Omental fat pad (tissue), 4 donors: ENCODE data around the gene NUPR2. TPM values are rescaled to one million over a fixed set of nuclear protein-coding genes. Genes with fewer than 3 reads are reported as not detected.
"Not testable (repeated sequence)": the region's sequence is repeated elsewhere in the genome, so short reads cannot be mapped to it uniquely, and the experiment has no call there.

Source experiments
- ATAC-seq: fragments of 150-250 bp; one replicate; pipeline ENCODE4 v1.9.1; 2016; ENCODE audit warnings: mild to moderate bottlenecking, moderate library complexity; ENCODE audit not compliant: low FRiP score
- DNase-seq: peaks from one replicate; pipeline ENCODE4 v3.0.0-alpha.2; 2019; ENCODE audit warnings: low spot score
- total RNA-seq, 4 donors: library from RNA; depleted of rRNA; stranded (reverse); fragments of >200 nt; gene quantifications; one replicate each; pipeline ENCODE4 v1.1.0, GENCODE V29; 2016
- TF ChIP-seq, protein P1 (sequence below), 3 donors: fragments of 450-650 bp; IDR thresholded peaks; one replicate each; pipeline ENCODE4 v1.5.1; 2016 to 2017; ENCODE audit warnings: antibody characterized with exemption in 3 of 3, mild to moderate bottlenecking in 3 of 3, moderate library complexity in 2 of 3

The NUPR2 gene
- total RNA-seq, 4 donors from 2014 or later, result not detected

DNA sequence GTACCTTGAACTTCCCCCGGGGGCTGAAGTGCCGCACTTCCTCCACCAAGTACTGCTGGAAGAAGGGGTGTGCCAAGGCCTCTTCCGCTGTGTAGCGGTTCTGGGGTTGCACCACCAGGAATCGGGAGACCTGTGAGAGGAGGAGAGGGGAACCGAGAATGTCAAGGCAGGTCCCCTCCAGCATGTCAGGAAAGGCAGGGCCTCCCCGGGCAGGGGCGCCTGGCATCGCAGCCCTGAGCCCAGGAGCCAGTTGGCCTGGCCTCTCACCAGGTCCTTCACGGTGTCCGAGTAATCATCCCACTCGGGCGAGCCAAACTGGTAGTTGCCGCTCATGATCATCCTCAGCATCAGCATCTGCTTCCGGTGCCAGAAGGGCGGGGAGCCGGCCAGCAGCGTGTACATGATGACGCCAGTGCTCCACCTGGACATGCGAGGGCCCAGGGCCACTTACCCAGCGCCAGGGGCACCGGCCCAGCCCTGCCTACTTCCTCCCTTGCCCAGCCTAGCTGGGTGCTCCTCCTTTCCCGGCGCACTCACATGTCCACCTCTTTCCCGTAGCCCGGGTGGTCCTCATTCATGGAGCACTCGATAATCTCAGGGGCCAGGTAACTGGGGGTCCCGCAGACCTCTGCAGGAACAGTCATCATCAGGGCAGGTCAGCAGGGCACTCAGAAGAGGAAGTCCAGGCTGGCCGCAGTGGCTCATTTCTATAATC lies 34.4 kb downstream of the NUPR2 start:
- no peak for ATAC-seq

DNA sequence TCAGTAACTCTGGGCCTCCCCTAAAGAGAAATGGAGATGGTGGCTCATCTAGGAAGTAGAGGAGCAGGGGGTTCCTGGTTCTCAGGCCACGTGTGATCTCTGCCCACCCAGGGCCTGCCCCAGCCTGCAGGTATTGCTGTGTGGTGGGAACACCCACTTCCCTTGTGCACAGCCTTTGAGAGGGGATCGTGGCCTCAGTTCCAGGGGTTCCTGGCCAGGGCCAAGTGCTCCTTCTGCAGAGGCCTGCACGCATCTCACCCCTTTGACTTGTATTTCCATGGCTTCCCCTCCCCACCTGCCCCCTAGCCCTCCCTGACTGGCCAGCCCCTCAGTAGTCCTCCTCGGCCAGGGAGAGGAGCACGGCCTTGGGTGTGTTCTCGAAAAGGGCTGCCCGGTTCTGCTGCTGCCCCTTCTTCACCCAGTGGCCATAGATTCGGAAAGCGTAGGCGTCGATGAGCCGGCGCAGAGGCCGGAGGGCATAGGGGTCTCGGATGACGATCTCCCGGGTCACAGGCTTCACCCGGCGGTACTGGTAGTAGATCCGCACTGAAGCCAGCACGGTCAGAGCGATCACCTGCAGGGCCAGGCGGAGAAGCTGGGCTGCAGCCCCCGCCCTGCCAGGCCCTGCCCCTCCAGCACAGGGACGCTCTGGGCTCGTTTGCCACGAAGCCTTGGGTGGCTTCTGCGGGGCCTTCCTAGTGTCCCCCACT lies 35.3 kb downstream of the NUPR2 start:
- DNase-seq, ATAC-seq: not testable (repeated sequence)

More for the DNA sequence above, 34.4 kb downstream of the NUPR2 start:
- no peak for DNase-seq
- TF ChIP-seq, protein P1, sequence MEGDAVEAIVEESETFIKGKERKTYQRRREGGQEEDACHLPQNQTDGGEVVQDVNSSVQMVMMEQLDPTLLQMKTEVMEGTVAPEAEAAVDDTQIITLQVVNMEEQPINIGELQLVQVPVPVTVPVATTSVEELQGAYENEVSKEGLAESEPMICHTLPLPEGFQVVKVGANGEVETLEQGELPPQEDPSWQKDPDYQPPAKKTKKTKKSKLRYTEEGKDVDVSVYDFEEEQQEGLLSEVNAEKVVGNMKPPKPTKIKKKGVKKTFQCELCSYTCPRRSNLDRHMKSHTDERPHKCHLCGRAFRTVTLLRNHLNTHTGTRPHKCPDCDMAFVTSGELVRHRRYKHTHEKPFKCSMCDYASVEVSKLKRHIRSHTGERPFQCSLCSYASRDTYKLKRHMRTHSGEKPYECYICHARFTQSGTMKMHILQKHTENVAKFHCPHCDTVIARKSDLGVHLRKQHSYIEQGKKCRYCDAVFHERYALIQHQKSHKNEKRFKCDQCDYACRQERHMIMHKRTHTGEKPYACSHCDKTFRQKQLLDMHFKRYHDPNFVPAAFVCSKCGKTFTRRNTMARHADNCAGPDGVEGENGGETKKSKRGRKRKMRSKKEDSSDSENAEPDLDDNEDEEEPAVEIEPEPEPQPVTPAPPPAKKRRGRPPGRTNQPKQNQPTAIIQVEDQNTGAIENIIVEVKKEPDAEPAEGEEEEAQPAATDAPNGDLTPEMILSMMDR (IDR thresholded peaks at IDR 0.05), result no peak

DNA sequence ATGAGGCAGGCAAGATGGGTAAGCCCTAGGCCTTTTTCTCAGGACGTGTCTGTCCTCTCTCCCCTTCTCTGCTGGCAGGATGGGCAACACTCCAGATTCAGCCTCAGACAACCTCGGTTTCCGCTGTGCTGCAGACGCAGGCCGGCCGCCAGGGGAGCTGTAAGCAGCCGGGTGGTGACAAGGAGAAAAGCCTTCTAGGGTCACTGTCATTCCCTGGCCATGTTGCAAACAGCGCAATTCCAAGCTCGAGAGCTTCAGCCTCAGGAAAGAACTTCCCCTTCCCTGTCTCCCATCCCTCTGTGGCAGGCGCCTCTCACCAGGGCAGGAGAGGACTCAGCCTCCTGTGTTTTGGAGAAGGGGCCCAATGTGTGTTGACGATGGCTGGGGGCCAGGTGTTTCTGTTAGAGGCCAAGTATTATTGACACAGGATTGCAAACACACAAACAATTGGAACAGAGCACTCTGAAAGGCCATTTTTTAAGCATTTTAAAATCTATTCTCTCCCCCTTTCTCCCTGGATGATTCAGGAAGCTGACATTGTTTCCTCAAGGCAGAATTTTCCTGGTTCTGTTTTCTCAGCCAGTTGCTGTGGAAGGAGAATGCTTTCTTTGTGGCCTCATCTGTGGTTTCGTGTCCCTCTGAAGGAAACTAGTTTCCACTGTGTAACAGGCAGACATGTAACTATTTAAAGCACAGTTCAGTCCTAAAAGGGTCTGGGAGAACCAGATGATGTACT lies 36.6 kb downstream of the NUPR2 start:
- DNase-seq (no peak), ATAC-seq (no peak)
- TF ChIP-seq, protein P1 (IDR thresholded peaks at IDR 0.05), result no peak

DNA sequence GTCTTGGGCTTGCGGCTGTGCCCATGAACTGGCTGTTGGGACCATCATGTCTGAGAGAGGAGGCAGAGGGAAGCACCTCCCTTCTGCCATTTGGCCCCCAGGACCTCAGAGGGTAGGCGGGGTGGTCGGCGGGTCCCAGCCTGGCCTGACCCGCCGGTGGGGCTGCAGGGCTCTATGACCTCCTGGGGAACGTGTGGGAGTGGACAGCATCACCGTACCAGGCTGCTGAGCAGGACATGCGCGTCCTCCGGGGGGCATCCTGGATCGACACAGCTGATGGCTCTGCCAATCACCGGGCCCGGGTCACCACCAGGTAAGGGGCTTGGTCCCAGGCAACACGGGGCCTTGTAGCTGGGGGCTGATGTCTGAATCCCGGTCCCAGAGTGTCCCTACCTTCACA lies 38.0 kb downstream of the NUPR2 start:
- DNase-seq (no peak), ATAC-seq (no peak)
- TF ChIP-seq, protein P1 (IDR thresholded peaks at IDR 0.05), result no peak

DNA sequence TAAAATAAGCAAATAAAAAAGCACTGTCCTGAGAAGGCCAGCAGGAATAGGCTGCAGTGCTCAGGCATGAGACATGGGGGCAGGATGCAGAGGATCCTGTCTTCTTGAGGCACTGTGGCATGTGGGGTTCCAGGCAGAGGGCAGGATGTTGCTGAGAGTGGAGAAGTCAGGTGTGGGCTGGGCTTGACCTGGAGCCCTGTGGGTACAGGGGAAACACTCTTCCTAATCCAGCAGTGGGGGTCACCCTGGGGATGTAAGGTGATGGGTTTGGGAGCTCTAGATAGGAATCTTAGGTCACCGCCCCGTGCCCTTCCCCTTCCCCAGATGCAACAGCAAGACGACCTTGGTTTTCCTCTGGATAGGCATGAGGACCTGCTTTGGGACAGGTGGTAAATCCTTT lies 38.5 kb downstream of the NUPR2 start:
- no peak for ATAC-seq
- TF ChIP-seq, protein P1 (IDR thresholded peaks at IDR 0.05), result no peak
- DNase-seq, result no peak

DNA sequence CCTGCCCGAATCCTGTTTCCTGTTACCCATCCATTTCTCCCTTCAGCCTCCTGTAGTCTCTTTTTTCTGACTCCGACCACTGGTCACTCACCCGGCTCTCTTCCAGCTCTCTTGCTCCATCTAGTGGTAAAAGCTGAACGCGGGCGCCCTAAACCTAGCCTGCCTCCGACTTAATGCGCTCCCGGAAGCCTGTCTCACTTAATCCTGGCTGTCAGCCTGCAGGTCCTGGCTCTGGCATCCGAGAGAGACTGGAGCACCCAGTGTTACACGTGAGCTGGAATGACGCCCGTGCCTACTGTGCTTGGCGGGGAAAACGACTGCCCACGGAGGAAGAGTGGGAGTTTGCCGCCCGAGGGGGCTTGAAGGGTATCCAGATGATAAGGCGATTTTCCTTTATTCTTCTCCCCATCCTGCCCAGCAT lies 41.8 kb downstream of the NUPR2 start:
- ATAC-seq (peak; percentile 89), DNase-seq (peak; percentile 73)
- TF ChIP-seq, protein P1 (IDR thresholded peaks at IDR 0.05), result peak in 1 of 3 donors; percentile 55

DNA sequence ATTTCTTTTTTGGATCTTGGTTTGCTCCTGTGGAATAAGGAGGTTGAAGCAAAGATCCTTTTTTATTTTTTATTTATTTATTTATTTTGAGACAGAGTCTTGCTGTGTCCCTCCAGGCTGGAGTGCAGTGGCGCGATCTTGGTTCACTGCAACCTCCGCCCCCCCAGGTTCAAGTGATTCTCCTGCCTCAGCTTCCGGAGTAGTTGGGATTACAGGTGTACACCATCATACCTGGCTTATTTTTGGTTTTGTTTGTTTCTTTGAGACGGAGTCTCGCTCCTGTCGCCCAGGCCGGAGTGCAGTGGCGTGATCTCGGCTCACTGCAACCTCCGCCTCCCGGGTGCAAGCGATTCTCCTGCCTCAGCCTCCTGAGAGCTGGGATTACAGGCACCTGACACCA lies 49.8 kb downstream of the NUPR2 start:
- DNase-seq, ATAC-seq: not testable (repeated sequence)

Other genes starting within 250 kb of the NUPR2 start
- 1 to 10 TPM; 2.0 to 4.6 (median 3.1) TPM for gene ZNF713, start 229.0 kb downstream of the NUPR2 start, total RNA-seq
- gene MRPS17, start 164.5 kb downstream of the NUPR2 start, total RNA-seq, result 10 to 100 TPM in 2 of 4 donors, 1 to 10 TPM in 2; 8.7 to 10.9 (median 10.1) TPM
- 10 to 100 TPM; 43.6 to 73.3 (median 67.2) TPM for gene NIPSNAP2, start 151.8 kb downstream of the NUPR2 start, total RNA-seq
- gene PSPH, start 65.0 kb downstream of the NUPR2 start, total RNA-seq, result 10 to 100 TPM in 3 of 4 donors, 1 to 10 TPM in 1; 6.8 to 12.5 (median 11.2) TPM
- 100 to 1,000 TPM in 2 of 4 donors, 10 to 100 TPM in 2; 68.9 to 150 (median 106) TPM for gene CCT6A, start 64.7 kb downstream of the NUPR2 start, total RNA-seq
- 100 to 1,000 TPM in 3 of 4 donors, 10 to 100 TPM in 1; 87.8 to 136 (median 123) TPM for gene SUMF2, start 52.1 kb downstream of the NUPR2 start, total RNA-seq
- gene PHKG1, start 23.5 kb downstream of the NUPR2 start, total RNA-seq, result 1 to 10 TPM in 1 of 4 donors, under 1 TPM in 3; 0.31 to 1.4 (median 0.80) TPM
- 100 to 1,000 TPM; 287 to 328 (median 295) TPM for gene CHCHD2, start 9.9 kb downstream of the NUPR2 start, total RNA-seq